COLO829 (cell line): ENCODE data around the gene IRX6.
A peak's percentile ranks its signal among the peaks of the same experiment; 100 is the strongest.

Experiments
- DNase-seq: peaks from one replicate; pipeline ENCODE4 v3.0.0; 2012; ENCODE audit warnings: low spot score

The IRX6 gene

GRCh38 chr16:55323637-55324271 lies at the start of gene IRX6:
IRX6 (plus strand) TSS chr16:55324203; CDS start chr16:55325092, 889 bp downstream.
- DNase-seq: peak; percentile 23

GRCh38 chr16:55274391-55274790 lies 49.6 kb upstream of the IRX6 start:
- DNase-seq: no peak

GRCh38 chr16:55275167-55275566 lies 48.8 kb upstream of the IRX6 start:
- DNase-seq: no peak

- no peak for DNase-seq
Measured at GRCh38 chr16:55275869-55276268, 48.1 kb upstream of the IRX6 start.

- DNase-seq: no peak
Measured at GRCh38 chr16:55277536-55277935, 46.5 kb upstream of the IRX6 start.

GRCh38 chr16:55279598-55279997 lies 44.4 kb upstream of the IRX6 start:
- DNase-seq: no peak

- no peak for DNase-seq
Measured at GRCh38 chr16:55280587-55280986, 43.4 kb upstream of the IRX6 start.

- no peak for DNase-seq
Measured at GRCh38 chr16:55282441-55282840, 41.6 kb upstream of the IRX6 start.

- DNase-seq: peak; percentile 70
Measured at GRCh38 chr16:55283812-55284717, 39.9 kb upstream of the IRX6 start.

GRCh38 chr16:55284718-55285099 lies 39.3 kb upstream of the IRX6 start:
- DNase-seq: no peak

GRCh38 chr16:55285586-55285985 lies 38.4 kb upstream of the IRX6 start:
- DNase-seq: no peak

- DNase-seq: no peak
Measured at GRCh38 chr16:55289353-55289752, 34.6 kb upstream of the IRX6 start.

GRCh38 chr16:55291847-55292246 lies 32.2 kb upstream of the IRX6 start:
- no peak for DNase-seq

- no peak for DNase-seq
Measured at GRCh38 chr16:55292491-55292890, 31.5 kb upstream of the IRX6 start.

GRCh38 chr16:55294129-55294528 lies 29.9 kb upstream of the IRX6 start:
- no peak for DNase-seq

GRCh38 chr16:55294931-55295342 lies 29.1 kb upstream of the IRX6 start:
- DNase-seq: no peak

GRCh38 chr16:55297062-55297909 lies 26.7 kb upstream of the IRX6 start:
- DNase-seq: no peak

GRCh38 chr16:55297910-55298479 lies 26.0 kb upstream of the IRX6 start:
- DNase-seq: no peak

- no peak for DNase-seq
Measured at GRCh38 chr16:55301385-55302008, 22.5 kb upstream of the IRX6 start.

- DNase-seq: no peak
Measured at GRCh38 chr16:55302635-55303034, 21.4 kb upstream of the IRX6 start.

- DNase-seq: no peak
Measured at GRCh38 chr16:55308973-55309372, 15.0 kb upstream of the IRX6 start.

GRCh38 chr16:55322327-55322726 lies 1.7 kb upstream of the IRX6 start:
- DNase-seq: no peak
